ENCODE data around the gene PDSS2.

GRCh38 chr6:107319906-107320530 is 139.3 kb downstream of the PDSS2 start:
- no peak for TF ChIP-seq CTCF (IDR thresholded peaks at IDR 0.05; ENCODE audit: borderline replicate concordance, extremely low read depth, low read length, poor library complexity, severe bottlenecking)
- TF ChIP-seq EZH2 (IDR thresholded peaks at IDR 0.05; ENCODE audit: borderline replicate concordance, low read depth, low read length, severe bottlenecking), result no peak
